CD4-positive, alpha-beta T cell treated with Interferon alpha-2 for 1 hour (primary cell): ENCODE results near the gene THSD7A.

ENCODE experiments used
- DNase-seq, 2 donors: peaks; one replicate each; pipeline ENCODE4 v3.0.0-alpha.2; 2020 to 2022

THSD7A gene

DNA sequence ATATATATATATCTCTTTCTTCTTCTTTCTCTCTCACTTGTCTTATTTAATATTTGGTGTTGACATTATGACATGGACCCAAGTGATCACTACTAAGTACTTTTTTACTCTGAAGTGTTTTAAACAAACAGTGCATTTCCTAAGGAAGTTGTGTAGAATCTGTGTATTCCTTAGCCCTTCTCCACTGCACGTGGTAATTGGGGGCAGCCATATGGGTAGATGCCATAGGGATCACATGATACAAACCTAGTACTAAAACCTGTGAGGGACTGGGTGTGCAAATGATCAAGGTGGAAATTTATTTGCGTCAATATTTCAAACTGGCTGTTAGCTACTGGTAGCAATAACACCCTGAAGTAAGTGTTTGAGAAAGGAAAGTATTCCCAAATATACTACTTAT lies 25.0 kb downstream of the THSD7A start:
- DNase-seq = no peak

- DNase-seq = no peak
Measured at GRCh38 chr7:11804621-11805020, 27.4 kb downstream of the THSD7A start.

DNA sequence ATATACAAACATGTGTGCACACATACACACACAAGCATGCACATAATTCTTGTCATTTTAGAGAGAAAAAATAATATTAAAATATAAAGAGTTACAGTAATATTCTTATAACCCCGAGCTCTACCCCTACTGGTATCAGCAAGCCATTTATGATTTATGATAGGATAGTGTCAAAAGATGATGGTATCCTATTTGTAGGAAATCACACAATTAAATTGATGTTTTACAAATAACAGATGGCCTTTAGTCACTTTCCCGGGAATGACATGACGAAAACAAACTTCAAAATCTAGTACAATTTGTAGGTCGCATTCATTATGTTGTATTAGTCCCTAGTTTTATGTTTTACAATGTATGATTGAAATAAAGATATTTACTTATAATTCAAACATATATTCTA lies 36.8 kb downstream of the THSD7A start:
- no peak for DNase-seq

GRCh38 chr7:11792166-11792565 lies 39.8 kb downstream of the THSD7A start:
- DNase-seq = no peak

DNA sequence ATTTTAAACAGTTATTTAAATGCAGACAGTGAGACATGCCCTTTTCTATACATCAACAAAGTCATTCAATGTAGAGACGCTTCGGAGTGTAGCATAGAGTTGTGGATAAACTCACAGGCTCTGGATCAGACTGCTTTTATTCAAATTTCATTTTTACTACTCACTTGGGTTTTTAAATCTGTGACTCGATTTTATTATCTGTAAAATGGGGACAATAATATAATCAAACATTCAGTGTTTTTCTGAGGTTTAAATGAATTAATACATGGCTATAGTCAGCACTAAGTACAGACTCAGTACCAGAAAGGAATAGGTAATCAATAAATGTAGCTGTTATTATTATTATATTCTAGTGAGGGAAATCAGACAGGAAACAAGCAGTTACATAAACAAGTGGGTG lies 43.4 kb downstream of the THSD7A start:
- DNase-seq = no peak

DNA sequence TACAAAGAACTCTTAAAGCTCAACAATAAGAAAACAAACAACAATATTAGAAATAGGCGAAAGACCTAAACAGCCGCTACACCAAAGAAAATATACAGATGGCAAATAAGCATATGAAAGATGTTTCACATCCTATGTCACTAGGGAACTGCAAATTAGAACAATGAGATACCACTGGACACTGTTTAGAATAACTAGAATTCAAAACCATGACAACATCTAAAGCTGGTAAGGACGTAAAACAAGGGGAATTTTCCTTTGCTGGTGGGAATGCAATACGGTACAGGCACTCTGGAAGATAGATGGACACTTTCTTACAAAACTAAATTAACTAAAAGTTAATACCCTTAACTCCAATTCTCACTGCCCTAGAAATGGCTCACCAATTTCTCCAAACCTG lies 44.5 kb downstream of the THSD7A start:
- DNase-seq = no peak

DNA sequence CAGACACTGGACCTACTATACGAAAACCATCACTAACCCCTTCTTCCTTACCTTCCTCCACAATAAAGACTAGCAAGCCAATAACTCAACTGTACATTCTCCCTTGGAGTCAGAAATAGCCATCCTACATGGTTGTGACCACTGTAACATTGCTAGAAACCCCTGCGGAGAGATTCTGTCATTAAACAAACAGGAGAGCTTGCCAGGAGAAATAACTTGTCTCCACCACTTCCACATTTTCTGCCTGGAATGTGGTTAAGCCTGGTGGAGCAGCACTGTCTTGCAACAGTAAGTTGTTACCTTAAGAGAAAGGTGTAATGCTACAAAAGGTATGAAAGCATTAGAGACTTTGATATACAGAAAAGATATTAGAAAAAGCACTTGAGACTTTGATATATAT lies 45.8 kb downstream of the THSD7A start:
- no peak for DNase-seq

- no peak for DNase-seq
Measured at GRCh38 chr7:11784769-11785536, 47.0 kb downstream of the THSD7A start.

DNA sequence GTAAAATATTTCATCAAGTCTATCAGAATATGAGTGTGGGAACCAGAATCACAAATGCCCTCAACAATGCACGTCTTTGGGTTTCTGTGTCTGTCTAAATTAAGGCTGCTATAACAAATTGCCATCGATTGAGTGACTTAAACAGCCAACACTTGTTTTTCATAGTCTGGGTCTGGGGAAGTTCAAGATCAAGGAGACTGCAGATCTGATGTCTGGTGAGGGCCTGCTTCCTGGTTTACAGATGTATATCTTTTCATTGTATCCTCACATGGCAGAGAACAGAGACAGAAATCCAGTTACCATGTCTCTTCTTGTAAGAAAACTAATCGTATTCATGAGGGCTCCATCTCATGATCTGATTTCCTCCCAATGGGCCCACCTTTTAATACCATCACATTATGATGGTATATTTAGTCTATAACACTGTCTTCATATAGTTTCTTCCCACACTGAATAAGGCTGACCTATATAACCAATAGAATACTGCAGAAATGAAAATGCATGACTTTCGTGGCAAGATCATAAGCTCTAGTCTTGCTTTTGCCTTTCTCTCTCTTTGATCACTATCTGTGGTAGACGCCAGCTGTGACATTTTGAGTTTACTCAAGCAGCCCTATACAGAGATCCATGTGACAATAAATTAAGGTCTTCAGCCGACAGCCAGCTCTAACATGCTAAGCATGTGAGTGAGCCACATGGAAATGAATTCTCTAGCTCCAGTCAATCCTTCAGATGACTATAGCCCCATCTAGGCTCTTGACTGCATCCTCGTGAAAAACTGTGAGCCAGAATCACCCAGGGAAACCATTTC lies 51.9 kb downstream of the THSD7A start:
- no peak for DNase-seq

DNA sequence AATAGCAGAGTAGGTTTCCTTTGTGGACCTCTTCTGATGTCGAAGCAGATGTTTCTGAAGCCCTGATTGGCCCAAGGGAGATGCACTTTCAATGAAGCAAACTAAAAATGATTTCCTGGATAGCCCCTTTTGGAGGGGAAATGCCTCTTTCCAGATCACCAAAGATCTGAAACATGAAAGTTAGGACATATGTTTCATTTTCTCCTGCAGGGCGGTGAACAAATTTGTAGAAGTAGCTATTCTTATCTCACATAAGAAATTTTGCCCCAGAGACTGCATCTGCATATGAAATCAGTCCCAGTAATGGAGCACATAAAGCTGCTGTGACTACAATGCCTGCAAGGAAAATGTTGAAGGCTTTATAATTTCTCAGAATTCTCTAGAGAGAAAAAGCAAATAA lies 56.0 kb downstream of the THSD7A start:
- DNase-seq = no peak

- no peak for DNase-seq
Measured at GRCh38 chr7:11775401-11775800, 56.6 kb downstream of the THSD7A start.

- no peak for DNase-seq
Measured at GRCh38 chr7:11768263-11768662, 63.7 kb downstream of the THSD7A start.

- no peak for DNase-seq
Measured at GRCh38 chr7:11767148-11767547, 64.8 kb downstream of the THSD7A start.

GRCh38 chr7:11760372-11760771 lies 71.6 kb downstream of the THSD7A start:
- no peak for DNase-seq

DNA sequence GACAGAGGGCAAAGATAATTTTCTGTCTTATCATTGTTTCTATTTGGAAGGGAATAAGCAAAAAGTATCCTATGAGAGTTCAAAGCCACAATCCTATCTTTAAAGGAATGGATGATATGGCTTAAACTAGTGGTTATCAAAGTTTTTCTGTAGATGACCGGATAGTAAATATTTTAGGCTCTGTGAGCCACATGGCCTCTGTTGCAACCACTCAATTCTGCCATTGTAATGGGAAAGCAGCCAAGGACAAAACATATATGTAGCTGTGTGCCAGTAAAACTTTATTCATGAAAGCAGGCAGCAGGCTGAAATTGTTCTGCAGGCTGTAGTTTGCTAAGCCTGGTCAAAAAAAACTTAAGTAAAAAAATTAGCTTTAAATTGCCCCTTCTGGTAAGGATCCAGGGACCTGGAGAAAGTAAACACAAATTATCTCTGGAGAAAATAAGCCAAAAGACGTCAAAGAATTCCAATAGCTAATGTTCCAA lies 73.3 kb downstream of the THSD7A start:
- no peak for DNase-seq

DNA sequence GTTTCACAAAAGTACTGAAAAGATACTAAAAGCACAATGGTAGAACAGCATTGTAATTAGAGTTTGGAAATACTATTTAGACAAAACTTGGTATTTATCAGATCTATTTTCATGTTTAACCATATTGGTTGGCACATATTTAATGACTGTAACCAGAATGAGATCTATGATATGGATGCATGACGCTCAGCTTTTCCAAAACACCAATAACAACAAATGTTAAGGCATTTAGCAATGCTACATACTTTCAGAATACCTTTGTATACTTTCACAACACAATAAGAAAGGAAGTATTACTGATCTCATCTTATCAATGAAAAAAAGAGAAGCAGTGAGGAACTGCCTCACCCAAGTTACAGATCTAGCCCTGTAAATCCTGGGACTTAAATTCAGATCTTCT lies 74.8 kb downstream of the THSD7A start:
- DNase-seq = no peak

DNA sequence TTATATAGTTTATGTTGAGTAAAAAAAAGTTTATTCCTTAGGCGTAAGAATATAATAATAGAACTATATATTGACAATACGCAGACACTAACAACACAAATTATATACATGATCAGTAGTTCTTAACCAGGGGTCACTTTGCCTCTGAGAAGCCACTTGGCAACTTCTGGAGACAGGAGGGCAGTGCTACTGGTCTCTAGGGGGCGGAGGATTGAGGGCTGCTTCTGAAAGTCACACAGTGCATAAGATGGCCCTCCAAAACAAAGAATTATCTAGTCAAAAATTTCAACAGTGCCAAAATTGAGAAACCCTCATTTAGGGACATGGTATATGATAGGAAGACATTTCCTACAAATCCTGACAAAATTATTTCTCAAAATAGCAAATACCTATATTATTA lies 77.1 kb downstream of the THSD7A start:
- no peak for DNase-seq

DNA sequence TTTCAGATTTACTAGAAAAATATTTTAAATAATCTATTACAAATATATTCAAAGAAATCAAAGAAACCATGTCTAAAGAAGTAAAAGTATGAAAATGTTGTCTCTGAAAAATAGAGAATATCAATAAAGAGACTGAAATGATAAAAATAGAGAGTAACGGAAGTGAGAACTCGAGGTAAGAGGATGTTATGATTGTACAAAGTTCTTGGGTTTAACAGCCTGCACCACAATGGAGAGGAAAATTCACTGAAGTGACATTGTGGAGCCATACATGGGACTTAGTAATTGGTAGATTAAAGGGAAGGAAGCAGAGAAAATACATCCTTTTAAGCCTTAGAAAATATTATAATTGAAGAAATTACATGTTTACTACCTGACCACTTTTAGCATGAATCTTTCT lies 77.9 kb downstream of the THSD7A start:
- no peak for DNase-seq

- no peak for DNase-seq
Measured at GRCh38 chr7:11753433-11753832, 78.6 kb downstream of the THSD7A start.

DNA sequence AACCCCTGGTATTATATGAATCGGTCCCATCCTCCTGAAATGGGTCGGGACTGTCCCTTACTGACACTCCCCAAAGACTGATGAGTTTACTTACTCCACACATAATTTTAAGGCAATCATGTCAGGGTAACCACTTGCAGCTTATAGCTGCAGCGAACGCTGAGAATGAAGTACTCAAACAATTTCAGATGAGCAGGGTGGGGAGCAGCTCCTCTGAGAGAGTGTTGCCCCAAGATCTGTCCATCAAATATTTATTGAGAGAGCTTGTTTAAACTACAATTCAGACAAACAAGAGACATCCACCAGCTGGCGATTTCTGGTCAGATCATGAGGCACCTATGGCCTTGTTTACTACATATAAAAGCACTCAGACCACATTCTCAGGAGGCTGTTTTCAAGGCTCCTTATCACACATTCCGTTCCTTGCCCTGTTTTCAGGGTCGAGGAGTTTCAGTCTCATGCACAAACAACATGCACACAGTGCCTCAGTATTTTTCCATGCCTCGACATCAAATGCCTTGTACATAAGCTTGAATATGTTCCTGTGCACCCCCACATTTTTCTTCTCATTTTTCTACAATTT lies 80.1 kb downstream of the THSD7A start:
- DNase-seq = no peak

DNA sequence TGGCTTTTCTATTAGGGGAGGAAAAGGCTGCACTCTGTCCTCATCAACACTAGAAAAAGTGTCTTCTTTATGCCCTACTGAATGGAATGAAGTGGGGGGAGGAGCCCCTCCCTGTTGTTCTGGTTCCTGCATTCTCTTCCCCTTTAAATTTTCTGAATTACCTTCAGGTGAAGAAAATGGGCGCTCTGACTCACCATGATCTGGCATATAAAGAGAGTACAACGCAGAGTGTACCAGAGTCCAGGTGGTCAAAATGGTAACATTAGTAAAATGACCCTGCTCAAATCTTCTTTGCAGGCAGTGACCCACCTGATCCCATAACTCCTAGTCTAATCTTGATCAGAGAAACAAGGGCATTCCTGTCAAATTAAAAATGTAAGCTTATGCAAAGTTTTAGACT lies 80.7 kb downstream of the THSD7A start:
- no peak for DNase-seq

DNA sequence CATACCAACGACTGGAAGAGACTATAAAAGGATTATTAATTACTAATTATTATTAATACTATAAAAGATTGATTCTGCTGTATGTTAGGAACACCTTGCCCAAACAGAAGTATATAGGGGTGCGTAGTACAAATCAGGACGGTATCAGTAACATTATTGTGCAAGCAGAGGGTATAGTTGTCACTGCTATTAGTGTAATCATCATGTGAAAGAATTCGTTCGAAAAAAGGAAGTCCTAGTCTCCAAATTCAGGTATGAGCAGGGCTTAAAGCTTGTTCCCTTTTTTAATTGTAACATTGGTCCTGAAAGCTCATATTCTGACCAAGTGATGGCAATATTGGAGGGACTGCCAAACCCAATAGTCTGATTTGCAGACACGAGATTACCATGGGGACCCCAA lies 81.8 kb downstream of the THSD7A start:
- no peak for DNase-seq

DNA sequence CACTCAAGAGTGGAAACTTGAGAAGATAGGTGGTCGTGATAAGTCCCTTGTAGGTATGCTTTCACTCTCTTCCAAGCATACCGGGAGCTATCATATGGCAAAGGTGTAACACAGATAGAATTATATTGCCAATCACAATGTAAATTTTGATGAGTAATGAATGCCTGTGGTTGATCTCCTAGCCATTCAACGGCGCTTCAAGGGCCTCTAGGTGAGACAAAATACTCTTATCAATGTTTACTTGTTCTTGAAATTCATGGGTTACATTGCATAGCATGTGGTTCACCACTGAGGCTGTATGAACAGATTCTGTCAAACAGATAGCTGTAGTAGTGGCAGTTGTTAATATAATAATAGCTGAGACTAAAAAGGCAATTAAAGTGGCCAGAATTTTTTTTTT lies 82.4 kb downstream of the THSD7A start:
- DNase-seq = no peak

DNA sequence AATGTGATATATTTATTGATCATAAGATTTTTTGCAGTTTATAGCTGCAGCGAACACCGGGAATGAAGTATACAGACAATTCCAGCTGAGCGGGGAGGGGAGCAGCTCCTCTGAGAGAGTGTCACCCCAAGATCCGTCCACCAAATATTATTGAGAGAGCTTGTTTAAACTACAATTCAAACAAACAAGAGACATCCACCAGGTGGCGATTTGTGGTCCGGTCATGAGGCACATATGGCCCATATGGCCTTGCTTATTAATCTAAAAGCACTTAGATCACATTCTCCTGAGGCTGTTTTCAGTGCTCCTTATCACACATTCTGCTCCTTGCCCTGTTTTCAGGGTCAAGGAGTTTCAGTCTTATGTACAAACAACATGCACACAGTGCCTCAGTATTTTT lies 83.1 kb downstream of the THSD7A start:
- DNase-seq = no peak
